22Rv1 (cell line): ENCODE measurements around the gene MAP7.

Source experiments
- ZFX ChIP-seq: fragments of 450-650 bp; IDR thresholded peaks from 2 replicates; pipeline ENCODE4 v1.6.1; 2017; ENCODE audit warnings: antibody characterized with exemption, borderline replicate concordance
- TF ChIP-seq, protein P1 (sequence below): fragments of 450-650 bp; IDR thresholded peaks from 2 replicates; pipeline ENCODE4 v1.5.1; 2017; ENCODE audit warnings: mild to moderate bottlenecking

DNA sequence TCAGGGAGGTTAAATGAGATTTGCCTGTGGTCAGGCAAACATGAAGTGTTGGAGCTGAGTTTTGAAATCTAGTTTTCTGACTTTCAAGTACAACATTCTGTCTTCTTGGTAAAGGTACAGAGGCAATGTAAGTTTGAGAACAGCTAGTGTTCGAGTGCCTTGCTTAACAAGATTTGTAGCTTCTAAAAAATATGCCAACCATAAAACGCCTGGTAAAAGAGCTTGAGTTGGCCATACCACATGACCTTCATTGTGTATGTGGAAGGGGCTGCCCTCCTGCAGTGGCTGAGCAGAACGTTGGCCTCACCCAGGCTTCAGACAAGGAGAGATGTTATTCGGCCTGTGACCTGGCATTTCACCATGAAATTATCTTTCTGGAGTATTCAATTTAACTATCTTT, 86.5 kb downstream of the MAP7 start:
- TF ChIP-seq, protein P1, sequence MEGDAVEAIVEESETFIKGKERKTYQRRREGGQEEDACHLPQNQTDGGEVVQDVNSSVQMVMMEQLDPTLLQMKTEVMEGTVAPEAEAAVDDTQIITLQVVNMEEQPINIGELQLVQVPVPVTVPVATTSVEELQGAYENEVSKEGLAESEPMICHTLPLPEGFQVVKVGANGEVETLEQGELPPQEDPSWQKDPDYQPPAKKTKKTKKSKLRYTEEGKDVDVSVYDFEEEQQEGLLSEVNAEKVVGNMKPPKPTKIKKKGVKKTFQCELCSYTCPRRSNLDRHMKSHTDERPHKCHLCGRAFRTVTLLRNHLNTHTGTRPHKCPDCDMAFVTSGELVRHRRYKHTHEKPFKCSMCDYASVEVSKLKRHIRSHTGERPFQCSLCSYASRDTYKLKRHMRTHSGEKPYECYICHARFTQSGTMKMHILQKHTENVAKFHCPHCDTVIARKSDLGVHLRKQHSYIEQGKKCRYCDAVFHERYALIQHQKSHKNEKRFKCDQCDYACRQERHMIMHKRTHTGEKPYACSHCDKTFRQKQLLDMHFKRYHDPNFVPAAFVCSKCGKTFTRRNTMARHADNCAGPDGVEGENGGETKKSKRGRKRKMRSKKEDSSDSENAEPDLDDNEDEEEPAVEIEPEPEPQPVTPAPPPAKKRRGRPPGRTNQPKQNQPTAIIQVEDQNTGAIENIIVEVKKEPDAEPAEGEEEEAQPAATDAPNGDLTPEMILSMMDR = no peak
- TF ChIP-seq ZFX = no peak
